HL-60 (cell line): Measurements from ENCODE around the gene MYH7B.

Source experiments
- GABPA ChIP-seq: IDR thresholded peaks from 2 replicates; pipeline ENCODE4 v1.6.1; 2012; ENCODE audit warnings: low read depth
- POLR2AphosphoS5 ChIP-seq: IDR thresholded peaks from 2 replicates; pipeline ENCODE4 v1.6.1; 2012; ENCODE audit warnings: low read depth
- TF ChIP-seq, protein P1 (sequence below): IDR thresholded peaks from one replicate; pipeline ENCODE4 v1.5.1; 2011; ENCODE audit warnings: low read length, control low read depth, inconsistent platforms; ENCODE audit not compliant: insufficient read depth

GRCh38 chr20:34999021-34999451, 43.4 kb downstream of the MYH7B start:
- TF ChIP-seq, protein P1, sequence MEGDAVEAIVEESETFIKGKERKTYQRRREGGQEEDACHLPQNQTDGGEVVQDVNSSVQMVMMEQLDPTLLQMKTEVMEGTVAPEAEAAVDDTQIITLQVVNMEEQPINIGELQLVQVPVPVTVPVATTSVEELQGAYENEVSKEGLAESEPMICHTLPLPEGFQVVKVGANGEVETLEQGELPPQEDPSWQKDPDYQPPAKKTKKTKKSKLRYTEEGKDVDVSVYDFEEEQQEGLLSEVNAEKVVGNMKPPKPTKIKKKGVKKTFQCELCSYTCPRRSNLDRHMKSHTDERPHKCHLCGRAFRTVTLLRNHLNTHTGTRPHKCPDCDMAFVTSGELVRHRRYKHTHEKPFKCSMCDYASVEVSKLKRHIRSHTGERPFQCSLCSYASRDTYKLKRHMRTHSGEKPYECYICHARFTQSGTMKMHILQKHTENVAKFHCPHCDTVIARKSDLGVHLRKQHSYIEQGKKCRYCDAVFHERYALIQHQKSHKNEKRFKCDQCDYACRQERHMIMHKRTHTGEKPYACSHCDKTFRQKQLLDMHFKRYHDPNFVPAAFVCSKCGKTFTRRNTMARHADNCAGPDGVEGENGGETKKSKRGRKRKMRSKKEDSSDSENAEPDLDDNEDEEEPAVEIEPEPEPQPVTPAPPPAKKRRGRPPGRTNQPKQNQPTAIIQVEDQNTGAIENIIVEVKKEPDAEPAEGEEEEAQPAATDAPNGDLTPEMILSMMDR = no peak
- TF ChIP-seq POLR2AphosphoS5 = no peak
- no peak for TF ChIP-seq GABPA
